ENCODE measurements around the gene PPP1R37. TPM values are rescaled to one million over a fixed set of nuclear protein-coding genes. Genes with fewer than 3 reads are reported as not detected.

The PPP1R37 gene
- total and polyA plus RNA-seq, 2 of the 8 experiments (the other 6 are each of a cell fraction or from before 2014, with no cell fraction given): 14.6 to 25.7 TPM

- no peak for FAIRE-seq
- Histone ChIP-seq H4K91ac (replicated peaks; ENCODE audit: insufficient read length, low read length) (no peak overlapping the region), H2BK20ac (ENCODE audit: low read length) (no peak overlapping the region), H2BK15ac (ENCODE audit: low read length) (no peak overlapping the region), H3K56ac (replicated peaks; ENCODE audit: insufficient read length, low read depth, low read length) (no peak overlapping the region), H4K5ac (ENCODE audit: insufficient read length, low read depth, low read length) (no peak overlapping the region), H2AFZ (ENCODE audit: low read length) (no peak overlapping the region), H4K20me1 (replicated peaks in 1 of 2; ENCODE audit: control insufficient read depth in 1 of 2, insufficient read depth in 2 of 2, low read length in 2 of 2) (no peaks in the 10 kb centered on the region), H3K18ac (ENCODE audit: extremely low read depth, low read length) (no peak overlapping the region), H3K4ac (replicated peaks; ENCODE audit: insufficient read length, low read depth, low read length) (no peak overlapping the region), H3K9me3 (ENCODE audit: insufficient read depth in 2 of 2, low read depth in 1 of 2, low read length in 1 of 2) (no peaks in the 10 kb centered on the region), H4K8ac (ENCODE audit: extremely low read depth, insufficient read depth, low read length) (no peak overlapping the region), H2BK5ac (ENCODE audit: low read depth, low read length) (no peak overlapping the region), H3K27ac (ENCODE audit: low read depth, low read length) (no peak overlapping the region), H3K79me2 (ENCODE audit: control insufficient read depth in 1 of 2, insufficient read depth in 2 of 2, low read length in 2 of 2) (no peaks in the 10 kb centered on the region), H2BK12ac (ENCODE audit: low read depth, low read length) (no peak overlapping the region), H3K23me2 (ENCODE audit: low read depth, low read length) (no peaks in the 10 kb centered on the region), H3K79me1 (ENCODE audit: low read depth, low read length) (no peaks in the 10 kb centered on the region), H3K36me3 (ENCODE audit: control insufficient read depth in 2 of 4, insufficient read depth in 4 of 4, low read length in 3 of 4) (no peaks in the 10 kb centered on the region), H3K9ac (replicated peaks in 1 of 4; ENCODE audit: extremely low read depth in 1 of 4, low read depth in 3 of 4, low read length in 3 of 4) (no peak overlapping the region), H3K27me3 (replicated peaks in 1 of 4; ENCODE audit: control insufficient read depth in 3 of 4, extremely low read depth in 1 of 4, insufficient read depth in 3 of 4, low read length in 3 of 4) (no peaks in the 10 kb centered on the region; a peak in 1 of 7 replicates), H2AK5ac (ENCODE audit: low read depth, low read length) (no peak overlapping the region), H3K4me3 (ENCODE audit: extremely low read depth in 1 of 4, insufficient read depth in 2 of 4, low read depth in 3 of 4, low read length in 4 of 4) (no peak overlapping the region), H3K4me2 (ENCODE audit: insufficient read depth in 1 of 2, low read depth in 2 of 2, low read length in 2 of 2) (no peak overlapping the region), H3K4me1 (replicated peaks in 1 of 4; ENCODE audit: control insufficient read depth in 3 of 4, insufficient read depth in 4 of 4, low read length in 3 of 4) (peaks cover 0 to 3% (median 2%) of the 10 kb centered on the region in 4 experiments; a peak in 3 of 7 replicates), H3K14ac (ENCODE audit: insufficient read length) (no peak overlapping the region), H3K23ac (ENCODE audit: insufficient read length) (no peak overlapping the region), H2BK120ac (replicated peaks; ENCODE audit: low read depth, low read length) (no peak overlapping the region)
- CTCF ChIA-PET (ENCODE audit: partially characterized antibody): no interaction called here
- DNase-seq (ENCODE audit: low read depth in 1 of 2, low spot score in 2 of 2): no peak
- no peak for TF ChIP-seq CREB1 (IDR thresholded peaks at IDR 0.05)
- TF ChIP-seq ASH2L (IDR thresholded peaks at IDR 0.05; ENCODE audit: low read length): no peak
- TF ChIP-seq CEBPB (IDR thresholded peaks at IDR 0.05; ENCODE audit: low read depth, low read length): no peak
- TF ChIP-seq, protein P1, sequence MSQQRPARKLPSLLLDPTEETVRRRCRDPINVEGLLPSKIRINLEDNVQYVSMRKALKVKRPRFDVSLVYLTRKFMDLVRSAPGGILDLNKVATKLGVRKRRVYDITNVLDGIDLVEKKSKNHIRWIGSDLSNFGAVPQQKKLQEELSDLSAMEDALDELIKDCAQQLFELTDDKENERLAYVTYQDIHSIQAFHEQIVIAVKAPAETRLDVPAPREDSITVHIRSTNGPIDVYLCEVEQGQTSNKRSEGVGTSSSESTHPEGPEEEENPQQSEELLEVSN (IDR thresholded peaks at IDR 0.05): no peak
- TF ChIP-seq TAF7 (optimal IDR thresholded peaks at IDR 0.05; ENCODE audit: borderline replicate concordance, low read depth, low read length): no peak
- TF ChIP-seq, protein P2, sequence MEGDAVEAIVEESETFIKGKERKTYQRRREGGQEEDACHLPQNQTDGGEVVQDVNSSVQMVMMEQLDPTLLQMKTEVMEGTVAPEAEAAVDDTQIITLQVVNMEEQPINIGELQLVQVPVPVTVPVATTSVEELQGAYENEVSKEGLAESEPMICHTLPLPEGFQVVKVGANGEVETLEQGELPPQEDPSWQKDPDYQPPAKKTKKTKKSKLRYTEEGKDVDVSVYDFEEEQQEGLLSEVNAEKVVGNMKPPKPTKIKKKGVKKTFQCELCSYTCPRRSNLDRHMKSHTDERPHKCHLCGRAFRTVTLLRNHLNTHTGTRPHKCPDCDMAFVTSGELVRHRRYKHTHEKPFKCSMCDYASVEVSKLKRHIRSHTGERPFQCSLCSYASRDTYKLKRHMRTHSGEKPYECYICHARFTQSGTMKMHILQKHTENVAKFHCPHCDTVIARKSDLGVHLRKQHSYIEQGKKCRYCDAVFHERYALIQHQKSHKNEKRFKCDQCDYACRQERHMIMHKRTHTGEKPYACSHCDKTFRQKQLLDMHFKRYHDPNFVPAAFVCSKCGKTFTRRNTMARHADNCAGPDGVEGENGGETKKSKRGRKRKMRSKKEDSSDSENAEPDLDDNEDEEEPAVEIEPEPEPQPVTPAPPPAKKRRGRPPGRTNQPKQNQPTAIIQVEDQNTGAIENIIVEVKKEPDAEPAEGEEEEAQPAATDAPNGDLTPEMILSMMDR (IDR thresholded peaks at IDR 0.05; ENCODE audit: control extremely low read depth in 1 of 3, insufficient read depth in 1 of 3, low read depth in 1 of 3, low read length in 3 of 3): no peak
- no peak for TF ChIP-seq BRCA1 (IDR thresholded peaks at IDR 0.05; ENCODE audit: low read depth, low read length)
- no peak for TF ChIP-seq YY1 (IDR thresholded peaks at IDR 0.05; ENCODE audit: low read depth, low read length)
- POLR2A ChIA-PET (ENCODE audit: partially characterized antibody): interaction anchor here (0.6 kb wide), 1 partner anchor 72 kb away, joined by 4 read pairs; no protein-coding TSS in a partner anchor
- 93% methylated on average over 1 of the region's 1 CpG; no CpG with 5 or more reads in 1 of the 2 experiments for WGBS, 2 experiments (ENCODE audit: extremely low coverage in 1 of 2, insufficient coverage in 1 of 2, insufficient read length in 1 of 2, insufficient replicate concordance in 2 of 2, low coverage in 1 of 2, low lambda C conversion rate in 2 of 2, missing lambda C conversion rate in 1 of 2)
Observed at GRCh38 chr19:45189971-45190370, 97.0 kb downstream of the PPP1R37 start.
